Left hindlimb (tissue), 1 donor: ENCODE measurements around the gene TMPRSS11A.

Experiments used
- DNase-seq: peaks from one replicate; pipeline ENCODE4 v3.0.0-alpha.2; 2018

TMPRSS11A gene

DNA sequence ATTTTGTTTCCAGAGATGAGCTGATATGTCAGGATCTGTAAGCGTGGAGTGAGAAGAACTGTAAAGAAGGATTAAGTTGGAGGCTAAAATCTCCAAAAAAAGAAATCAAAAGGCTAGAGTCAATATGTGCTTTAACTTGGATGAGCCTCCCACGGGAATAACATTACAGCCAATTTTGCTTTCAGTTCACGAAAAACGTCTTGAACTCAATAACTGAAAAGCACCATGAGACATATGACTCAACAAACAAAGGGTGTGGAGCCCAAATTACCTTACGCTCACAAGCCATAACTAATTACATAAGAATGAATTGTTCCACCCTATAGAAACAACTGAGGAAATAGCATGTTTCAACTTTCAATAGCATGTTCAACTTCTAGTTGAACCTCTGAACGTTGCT is 101.8 kb downstream of the TMPRSS11A start:
- no peak for DNase-seq
